Neuronal stem cell (in vitro differentiated cells): ENCODE measurements around the gene BTBD9.

Experiments used
- DNase-seq: peaks from one replicate; pipeline ENCODE4 v3.0.0-alpha.2; 2013; ENCODE audit warnings: low spot score
- H2AFZ ChIP-seq: one replicate; pipeline ENCODE4 v1.6.1; 2013; ENCODE audit warnings: mild to moderate bottlenecking, low read length, inconsistent platforms
- H2AK5ac ChIP-seq: 2 replicates; pipeline ENCODE4 v1.6.1; 2013; ENCODE audit warnings: low read depth, mild to moderate bottlenecking, inconsistent platforms, low read length, moderate library complexity, mixed read lengths
- H2BK120ac ChIP-seq: 2 replicates; pipeline ENCODE4 v1.6.1; 2013; ENCODE audit warnings: low read depth, mild to moderate bottlenecking, inconsistent platforms, low read length, moderate library complexity, mixed read lengths
- H2BK12ac ChIP-seq: one replicate; pipeline ENCODE4 v1.6.1; 2013; ENCODE audit warnings: low read length, inconsistent platforms
- H2BK15ac ChIP-seq: 2 replicates; pipeline ENCODE4 v1.6.1; 2013; ENCODE audit warnings: mild to moderate bottlenecking, low read length, inconsistent platforms, mixed read lengths
- H2BK5ac ChIP-seq: one replicate; pipeline ENCODE4 v1.6.1; 2013; ENCODE audit warnings: inconsistent platforms, mild to moderate bottlenecking, low read length, moderate library complexity
- H3K14ac ChIP-seq: one replicate; pipeline ENCODE4 v1.6.1; 2013; ENCODE audit warnings: low read length, inconsistent platforms
- H3K18ac ChIP-seq: 2 replicates; pipeline ENCODE4 v1.6.1; 2013; ENCODE audit warnings: low read length, inconsistent platforms
- H3K23ac ChIP-seq: 2 replicates; pipeline ENCODE4 v1.6.1; 2013; ENCODE audit warnings: low read depth, mild to moderate bottlenecking, mixed read lengths, low read length, inconsistent platforms; ENCODE audit not compliant: poor library complexity
- H3K27ac ChIP-seq: replicated peaks from 3 replicates; pipeline ENCODE4 v1.5.1; 2013; ENCODE audit warnings: low read length, inconsistent platforms
- H3K27me3 ChIP-seq, 3 experiments: 2 replicates each; pipeline ENCODE4 v1.6.1; 2013; ENCODE audit warnings: low read length in 3 of 3, mild to moderate bottlenecking in 2 of 3, inconsistent platforms in 1 of 3, low read depth in 1 of 3, mixed read lengths in 1 of 3, moderate library complexity in 1 of 3; ENCODE audit not compliant: control insufficient read depth in 3 of 3, insufficient read depth in 3 of 3
- H3K36me3 ChIP-seq, 2 donors: replicated peaks in 1 of 2; 2 replicates each; pipeline ENCODE4 v1.6.1; 2013; ENCODE audit warnings: low read length in 2 of 2; ENCODE audit not compliant: control insufficient read depth in 2 of 2, insufficient read depth in 2 of 2
- H3K4ac ChIP-seq: 2 replicates; pipeline ENCODE4 v1.6.1; 2013; ENCODE audit warnings: inconsistent platforms, mild to moderate bottlenecking, low read length, moderate library complexity
- H3K4me1 ChIP-seq, 2 donors: 1 replicate in 1 of 2; 2 replicates in 1 of 2; pipeline ENCODE4 v1.6.1; 2013; ENCODE audit warnings: low read length in 2 of 2, low read depth in 1 of 2; ENCODE audit not compliant: control insufficient read depth in 2 of 2, insufficient read depth in 1 of 2
- H3K4me2 ChIP-seq: one replicate; pipeline ENCODE4 v1.6.1; 2013; ENCODE audit warnings: mild to moderate bottlenecking, low read length, inconsistent platforms; ENCODE audit not compliant: insufficient read depth, poor library complexity, severe bottlenecking
- H3K4me3 ChIP-seq, 2 donors: 2 replicates each; pipeline ENCODE4 v1.5.1; 2013; ENCODE audit warnings: low read length in 2 of 2, mild to moderate bottlenecking in 2 of 2, inconsistent platforms in 1 of 2, moderate library complexity in 1 of 2
- H3K79me1 ChIP-seq: one replicate; pipeline ENCODE4 v1.6.1; 2013; ENCODE audit warnings: low read depth, mild to moderate bottlenecking, inconsistent platforms, low read length, moderate library complexity
- H3K9ac ChIP-seq: one replicate; pipeline ENCODE4 v1.6.1; 2013; ENCODE audit warnings: mild to moderate bottlenecking, low read depth, low read length, inconsistent platforms; ENCODE audit not compliant: poor library complexity
- H3K9me3 ChIP-seq, 2 donors: replicated peaks in 1 of 2; 2 replicates each; pipeline versions ENCODE3 to v1.6.1; 2013; ENCODE audit warnings: low read length in 2 of 2, mild to moderate bottlenecking in 2 of 2, inconsistent platforms in 1 of 2, low read depth in 1 of 2, mixed read lengths in 1 of 2, moderate library complexity in 1 of 2; ENCODE audit not compliant: control insufficient read depth in 2 of 2, insufficient read depth in 1 of 2
- H4K8ac ChIP-seq: one replicate; pipeline ENCODE4 v1.6.1; 2013; ENCODE audit warnings: low read depth, mild to moderate bottlenecking, inconsistent platforms, low read length, moderate library complexity
- H4K91ac ChIP-seq: one replicate; pipeline ENCODE4 v1.6.1; 2013; ENCODE audit warnings: low read length, low read depth, mild to moderate bottlenecking, inconsistent platforms; ENCODE audit not compliant: poor library complexity
- WGBS, 2 donors: extraction: QIAGEN DNeasy Blood & Tissue Kit; methylation state at CpG; one replicate each; pipeline ENCODE4 v1.1.7; 2013; ENCODE audit warnings: missing lambda C conversion rate in 2 of 2, mixed read lengths in 1 of 2; ENCODE audit not compliant: insufficient read length in 2 of 2, insufficient replicate concordance in 1 of 2; ENCODE audit errors: extremely low coverage in 2 of 2; 5-methylcytosine and 5-hydroxymethylcytosine counted together

Gene BTBD9

GRCh38 chr6:38244869-38245268, 394.9 kb downstream of the BTBD9 start:
- Histone ChIP-seq H3K79me1 (no peaks in the 10 kb centered on the region), H2AFZ (no peak overlapping the region), H3K23ac (no peak overlapping the region), H3K4me2 (no peak overlapping the region), H2BK15ac (no peak overlapping the region), H3K18ac (no peak overlapping the region), H4K91ac (no peak overlapping the region), H3K14ac (no peak overlapping the region), H3K9me3 (no peaks in the 10 kb centered on the region), H2BK5ac (no peak overlapping the region), H3K9ac (no peak overlapping the region), H3K4ac (no peak overlapping the region), H3K27ac (no peak overlapping the region), H4K8ac (no peak overlapping the region), H2BK120ac (no peak overlapping the region), H2BK12ac (no peak overlapping the region), H3K4me3 (no peak overlapping the region), H3K36me3 (no peaks in the 10 kb centered on the region), H3K4me1 (peaks cover 0 to 7% of the 10 kb centered on the region in 2 donors), H3K27me3 (no peaks in the 10 kb centered on the region), H2AK5ac (no peak overlapping the region)
- WGBS, 2 donors: no CpG with 5 or more reads among the region's 3 CpGs
- no peak for DNase-seq

GRCh38 chr6:38241200-38241871, 398.4 kb downstream of the BTBD9 start:
- no peak overlapping the region for H3K23ac ChIP-seq
- peaks cover 10% of the 10 kb centered on the region in 2 donors for H3K4me1 ChIP-seq
- H2BK12ac ChIP-seq: no peak overlapping the region
- H3K79me1 ChIP-seq: no peaks in the 10 kb centered on the region
- no peak overlapping the region for H2BK15ac ChIP-seq
- H3K4me3 ChIP-seq: no peak overlapping the region
- no peak overlapping the region for H2AFZ ChIP-seq
- H3K36me3 ChIP-seq: no peaks in the 10 kb centered on the region
- H4K8ac ChIP-seq: no peak overlapping the region
- H3K4ac ChIP-seq: no peak overlapping the region
- no peak overlapping the region for H3K27ac ChIP-seq
- no peak overlapping the region for H3K18ac ChIP-seq
- no peak overlapping the region for H4K91ac ChIP-seq
- H3K27me3 ChIP-seq: no peaks in the 10 kb centered on the region
- H3K9ac ChIP-seq: no peak overlapping the region
- H2BK120ac ChIP-seq: no peak overlapping the region
- no peak overlapping the region for H3K4me2 ChIP-seq
- DNase-seq: no peak
- H2AK5ac ChIP-seq: no peak overlapping the region
- no peak overlapping the region for H3K14ac ChIP-seq
- H3K9me3 ChIP-seq: no peaks in the 10 kb centered on the region
- H2BK5ac ChIP-seq: no peak overlapping the region
- no CpG with 5 or more reads among the region's 7 CpGs for WGBS, 2 donors

- Histone ChIP-seq H3K4me1 (peaks cover 8 to 23% of the 10 kb centered on the region in 2 donors), H2BK120ac (no peak overlapping the region), H3K9ac (no peak overlapping the region), H2AK5ac (no peak overlapping the region), H2BK5ac (no peak overlapping the region), H3K9me3 (no peaks in the 10 kb centered on the region), H3K27me3 (no peaks in the 10 kb centered on the region), H3K4me2 (no peak overlapping the region), H4K91ac (no peak overlapping the region), H3K23ac (no peak overlapping the region), H3K4ac (no peak overlapping the region), H4K8ac (no peak overlapping the region), H2BK15ac (no peak overlapping the region), H3K14ac (no peak overlapping the region), H3K36me3 (no peaks in the 10 kb centered on the region), H3K79me1 (no peaks in the 10 kb centered on the region), H3K18ac (no peak overlapping the region), H2BK12ac (no peak overlapping the region), H3K4me3 (no peak overlapping the region), H2AFZ (no peak overlapping the region), H3K27ac (no peak overlapping the region)
- DNase-seq: no peak
- WGBS, 2 donors: no CpG with 5 or more reads among the region's 5 CpGs
These were observed 399.8 kb downstream of the BTBD9 start for GRCh38 chr6:38239719-38240451.

GRCh38 chr6:38236631-38237030, 403.1 kb downstream of the BTBD9 start:
- H3K4me2 ChIP-seq: no peak overlapping the region
- DNase-seq: no peak
- H2BK5ac ChIP-seq: no peak overlapping the region
- no peaks in the 10 kb centered on the region for H3K27me3 ChIP-seq
- H2BK12ac ChIP-seq: no peak overlapping the region
- no peak overlapping the region for H2BK120ac ChIP-seq
- no peak overlapping the region for H3K27ac ChIP-seq
- H3K14ac ChIP-seq: no peak overlapping the region
- H3K36me3 ChIP-seq: no peaks in the 10 kb centered on the region
- H3K9ac ChIP-seq: no peak overlapping the region
- H3K18ac ChIP-seq: no peak overlapping the region
- H2AK5ac ChIP-seq: no peak overlapping the region
- no CpG with 5 or more reads among the region's 1 CpG for WGBS, 2 donors
- no peak overlapping the region for H2BK15ac ChIP-seq
- no peak overlapping the region for H2AFZ ChIP-seq
- H3K4me1 ChIP-seq: peaks cover 6 to 23% of the 10 kb centered on the region in 2 donors
- H4K8ac ChIP-seq: no peak overlapping the region
- no peak overlapping the region for H3K23ac ChIP-seq
- no peak overlapping the region for H3K4ac ChIP-seq
- no peaks in the 10 kb centered on the region for H3K79me1 ChIP-seq
- H3K4me3 ChIP-seq: no peak overlapping the region
- H4K91ac ChIP-seq: no peak overlapping the region
- H3K9me3 ChIP-seq: no peaks in the 10 kb centered on the region
